Lower leg skin (tissue), 3 donors: ENCODE results near the gene MYB.
"Not testable (repeated sequence)": the region's sequence is repeated elsewhere in the genome, so short reads cannot be mapped to it uniquely, and the experiment has no call there.

Experiments used
- POLR2A ChIP-seq, 2 donors: fragments of 450-650 bp; IDR thresholded peaks; one replicate each; pipeline ENCODE4 v1.6.1; 2016 to 2017; ENCODE audit warnings: antibody characterized with exemption in 2 of 2, mild to moderate bottlenecking in 1 of 2, moderate library complexity in 1 of 2
- TF ChIP-seq, protein P1 (sequence below), 3 donors: fragments of 450-650 bp; IDR thresholded peaks; one replicate each; pipeline ENCODE4 v1.5.1; 2016; ENCODE audit warnings: antibody characterized with exemption in 3 of 3, mild to moderate bottlenecking in 3 of 3, moderate library complexity in 2 of 3

DNA sequence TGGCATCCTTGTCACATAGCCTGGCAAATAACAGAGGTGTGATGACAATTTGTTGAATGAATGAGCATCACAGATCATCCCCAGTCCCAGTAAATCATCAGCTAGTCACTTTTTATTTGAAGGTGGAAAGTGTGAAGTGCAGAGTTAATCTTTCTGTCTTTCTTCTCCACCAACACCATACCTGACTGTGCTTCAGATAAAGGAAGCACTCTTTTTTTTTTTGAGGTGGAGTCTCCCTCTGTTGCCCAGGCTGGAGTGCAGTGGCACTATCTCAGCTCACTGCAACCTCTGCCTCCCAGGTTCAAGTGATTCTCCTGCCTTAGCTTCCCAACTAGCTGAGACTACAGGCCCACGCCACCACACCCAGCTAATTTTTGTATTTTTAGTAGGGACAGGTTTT lies 38.9 kb upstream of the MYB start:
- TF ChIP-seq POLR2A (IDR thresholded peaks at IDR 0.05): not testable (repeated sequence)
- TF ChIP-seq, protein P1, sequence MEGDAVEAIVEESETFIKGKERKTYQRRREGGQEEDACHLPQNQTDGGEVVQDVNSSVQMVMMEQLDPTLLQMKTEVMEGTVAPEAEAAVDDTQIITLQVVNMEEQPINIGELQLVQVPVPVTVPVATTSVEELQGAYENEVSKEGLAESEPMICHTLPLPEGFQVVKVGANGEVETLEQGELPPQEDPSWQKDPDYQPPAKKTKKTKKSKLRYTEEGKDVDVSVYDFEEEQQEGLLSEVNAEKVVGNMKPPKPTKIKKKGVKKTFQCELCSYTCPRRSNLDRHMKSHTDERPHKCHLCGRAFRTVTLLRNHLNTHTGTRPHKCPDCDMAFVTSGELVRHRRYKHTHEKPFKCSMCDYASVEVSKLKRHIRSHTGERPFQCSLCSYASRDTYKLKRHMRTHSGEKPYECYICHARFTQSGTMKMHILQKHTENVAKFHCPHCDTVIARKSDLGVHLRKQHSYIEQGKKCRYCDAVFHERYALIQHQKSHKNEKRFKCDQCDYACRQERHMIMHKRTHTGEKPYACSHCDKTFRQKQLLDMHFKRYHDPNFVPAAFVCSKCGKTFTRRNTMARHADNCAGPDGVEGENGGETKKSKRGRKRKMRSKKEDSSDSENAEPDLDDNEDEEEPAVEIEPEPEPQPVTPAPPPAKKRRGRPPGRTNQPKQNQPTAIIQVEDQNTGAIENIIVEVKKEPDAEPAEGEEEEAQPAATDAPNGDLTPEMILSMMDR (IDR thresholded peaks at IDR 0.05): not testable (repeated sequence)
